Panc1 (cell line): ENCODE results near the gene CORO1C. TPM values are rescaled to one million over a fixed set of nuclear protein-coding genes. Genes with fewer than 3 reads are reported as not detected.
A peak's percentile ranks its signal among the peaks of the same experiment; 100 is the strongest.

Experiments used
- ATAC-seq: fragments of 200-7000 bp; cut with Tn5 transposase; 2 replicates; pipeline ENCODE4 v1.9.1; 2020; ENCODE audit warnings: mild to moderate bottlenecking, moderate library complexity
- BruUV-seq: library from RNA; stranded (reverse); fragments of 400-500 nt; replicated peaks from 2 replicates; lab custom pipeline; 2021; lab: Mats Ljungman, UMichigan
- CTCF ChIA-PET: fragments of 300-600 bp; sonication (Branson Sonifier 250); formaldehyde crosslinking; loops from one replicate; lab custom pipeline; 2022; ENCODE audit warnings: antibody characterized with exemption; lab: Charles Lee
- POLR2A ChIA-PET: fragments of 300-600 bp; sonication (Branson Sonifier 250); formaldehyde crosslinking; loops from one replicate; lab custom pipeline; 2022; ENCODE audit warnings: antibody characterized with exemption; lab: Charles Lee
- DNase-seq: peaks from one replicate; pipeline ENCODE4 v3.0.0-alpha.2; 2010; ENCODE audit warnings: low read depth, low spot score
- H3K27ac ChIP-seq: 2 replicates; pipeline ENCODE4 v1.5.1; 2011; ENCODE audit warnings: mild to moderate bottlenecking, low read length, inconsistent platforms
- H3K27me3 ChIP-seq: fragments of 200-500 bp; sonication (Bioruptor generic); 2 replicates; pipeline ENCODE4 v1.6.0; 2014; ENCODE audit warnings: low read length, inconsistent platforms; ENCODE audit not compliant: control insufficient read depth, insufficient read depth
- H3K36me3 ChIP-seq: fragments of 200-500 bp; sonication (Bioruptor generic); 2 replicates; pipeline ENCODE4 v1.5.1; 2014; ENCODE audit warnings: inconsistent platforms, mild to moderate bottlenecking, low read length, moderate library complexity; ENCODE audit not compliant: control insufficient read depth, insufficient read depth
- H3K4me1 ChIP-seq: 2 replicates; pipeline ENCODE4 v1.5.1; 2011; ENCODE audit warnings: inconsistent platforms, mild to moderate bottlenecking, low read length, moderate library complexity; ENCODE audit not compliant: control insufficient read depth, insufficient read depth
- H3K4me3 ChIP-seq, 2 experiments: 2 replicates each; pipeline ENCODE4 v1.5.1; 2011 to 2012; ENCODE audit warnings: low read depth in 2 of 2, low read length in 2 of 2, mild to moderate bottlenecking in 2 of 2, inconsistent platforms in 1 of 2, moderate library complexity in 1 of 2
- H3K9me3 ChIP-seq: fragments of 200-500 bp; sonication (Bioruptor generic); 2 replicates; pipeline ENCODE4 v1.5.1; 2014; ENCODE audit warnings: low read depth, mild to moderate bottlenecking, inconsistent platforms, low read length, moderate library complexity; ENCODE audit not compliant: control insufficient read depth, insufficient read depth
- POLR2AphosphoS5 ChIP-seq: IDR thresholded peaks from 2 replicates; pipeline ENCODE4 v1.6.1; 2012; ENCODE audit warnings: mild to moderate bottlenecking, low read depth, low read length, moderate library complexity
- SIN3A ChIP-seq: IDR thresholded peaks from 2 replicates; pipeline ENCODE4 v1.6.1; 2012; ENCODE audit warnings: low read depth, mild to moderate bottlenecking, low read length, moderate library complexity, borderline replicate concordance; ENCODE audit not compliant: insufficient read depth
- TCF7L2 ChIP-seq: IDR thresholded peaks from 2 replicates; pipeline ENCODE4 v1.6.1; 2011; ENCODE audit warnings: mild to moderate bottlenecking, low read depth, low read length, inconsistent platforms
- in situ Hi-C: cut with HindIII; loops from 2 replicates; pipeline ENCODE4 v1.10.0; 2016; ENCODE audit warnings: low sequenced_read_pairs, low pct_unique_long_range_greater_than_20kb
- intact Hi-C: fragments of 100-400 bp; cut with micrococcal nuclease; formaldehyde crosslinking; loops from one replicate; pipeline ENCODE4 v1.10.0; 2022; ENCODE audit not compliant: unreplicated experiment
- total RNA-seq: library from RNA; stranded (reverse); gene quantifications from one replicate; pipeline ENCODE4 v1.2.1, GENCODE V29; 2021; ENCODE audit not compliant: unreplicated experiment
- TF ChIP-seq, protein P1 (sequence below), 2 experiments: IDR thresholded peaks; 2 replicates each; pipeline ENCODE4 v1.6.1; 2011 to 2012; ENCODE audit warnings: low read depth in 2 of 2, control low read depth in 1 of 2, low read length in 1 of 2, mild to moderate bottlenecking in 1 of 2, moderate library complexity in 1 of 2; ENCODE audit not compliant: insufficient read depth in 1 of 2
- TF ChIP-seq, protein P2 (sequence below): fragments of 450-650 bp; IDR thresholded peaks from 2 replicates; pipeline ENCODE4 v1.5.1; 2017; ENCODE audit warnings: mild to moderate bottlenecking

Gene CORO1C
- total RNA-seq, 1 experiment from 2014 or later: 165 TPM

DNA sequence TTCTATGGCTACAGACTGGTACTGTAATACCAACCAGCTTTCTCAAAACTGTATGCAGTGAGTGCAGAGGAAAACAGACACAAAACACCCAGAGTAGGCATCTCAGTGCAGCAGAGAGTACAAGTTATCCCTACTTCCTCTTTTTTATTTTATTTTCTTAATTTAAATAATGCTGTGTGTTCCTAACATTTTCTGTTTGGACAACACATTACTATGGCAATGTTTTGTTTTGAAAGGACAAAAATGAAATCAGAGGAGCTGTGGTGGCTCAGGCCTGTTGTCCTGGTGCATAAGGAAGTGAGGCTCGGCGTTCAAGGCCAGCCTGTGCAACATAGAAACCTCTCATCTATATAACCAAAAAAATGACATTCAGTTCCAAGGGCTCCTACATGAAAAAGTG is 64.0 kb downstream of the CORO1C start:
- intact Hi-C loops: loop anchor here (10.0 kb wide), 2 partner anchors 57 to 287 kb away; no protein-coding TSS in a partner anchor
- no peak for ATAC-seq
- ChIA-PET POLR2A (no interaction called here), CTCF (interaction anchor here (0.7 kb wide), 1 partner anchor 136 kb away, joined by 5 read pairs; no protein-coding TSS in a partner anchor)
- DNase-seq: no peak
- H3K4me3 ChIP-seq: no peak overlapping the region
- no peak for TF ChIP-seq SIN3A
- TF ChIP-seq, protein P1, sequence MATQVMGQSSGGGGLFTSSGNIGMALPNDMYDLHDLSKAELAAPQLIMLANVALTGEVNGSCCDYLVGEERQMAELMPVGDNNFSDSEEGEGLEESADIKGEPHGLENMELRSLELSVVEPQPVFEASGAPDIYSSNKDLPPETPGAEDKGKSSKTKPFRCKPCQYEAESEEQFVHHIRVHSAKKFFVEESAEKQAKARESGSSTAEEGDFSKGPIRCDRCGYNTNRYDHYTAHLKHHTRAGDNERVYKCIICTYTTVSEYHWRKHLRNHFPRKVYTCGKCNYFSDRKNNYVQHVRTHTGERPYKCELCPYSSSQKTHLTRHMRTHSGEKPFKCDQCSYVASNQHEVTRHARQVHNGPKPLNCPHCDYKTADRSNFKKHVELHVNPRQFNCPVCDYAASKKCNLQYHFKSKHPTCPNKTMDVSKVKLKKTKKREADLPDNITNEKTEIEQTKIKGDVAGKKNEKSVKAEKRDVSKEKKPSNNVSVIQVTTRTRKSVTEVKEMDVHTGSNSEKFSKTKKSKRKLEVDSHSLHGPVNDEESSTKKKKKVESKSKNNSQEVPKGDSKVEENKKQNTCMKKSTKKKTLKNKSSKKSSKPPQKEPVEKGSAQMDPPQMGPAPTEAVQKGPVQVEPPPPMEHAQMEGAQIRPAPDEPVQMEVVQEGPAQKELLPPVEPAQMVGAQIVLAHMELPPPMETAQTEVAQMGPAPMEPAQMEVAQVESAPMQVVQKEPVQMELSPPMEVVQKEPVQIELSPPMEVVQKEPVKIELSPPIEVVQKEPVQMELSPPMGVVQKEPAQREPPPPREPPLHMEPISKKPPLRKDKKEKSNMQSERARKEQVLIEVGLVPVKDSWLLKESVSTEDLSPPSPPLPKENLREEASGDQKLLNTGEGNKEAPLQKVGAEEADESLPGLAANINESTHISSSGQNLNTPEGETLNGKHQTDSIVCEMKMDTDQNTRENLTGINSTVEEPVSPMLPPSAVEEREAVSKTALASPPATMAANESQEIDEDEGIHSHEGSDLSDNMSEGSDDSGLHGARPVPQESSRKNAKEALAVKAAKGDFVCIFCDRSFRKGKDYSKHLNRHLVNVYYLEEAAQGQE (IDR thresholded peaks at IDR 0.05; ENCODE audit: insufficient read depth in 1 of 2, low read depth in 2 of 2, low read length in 1 of 2): no peak
- TF ChIP-seq, protein P2, sequence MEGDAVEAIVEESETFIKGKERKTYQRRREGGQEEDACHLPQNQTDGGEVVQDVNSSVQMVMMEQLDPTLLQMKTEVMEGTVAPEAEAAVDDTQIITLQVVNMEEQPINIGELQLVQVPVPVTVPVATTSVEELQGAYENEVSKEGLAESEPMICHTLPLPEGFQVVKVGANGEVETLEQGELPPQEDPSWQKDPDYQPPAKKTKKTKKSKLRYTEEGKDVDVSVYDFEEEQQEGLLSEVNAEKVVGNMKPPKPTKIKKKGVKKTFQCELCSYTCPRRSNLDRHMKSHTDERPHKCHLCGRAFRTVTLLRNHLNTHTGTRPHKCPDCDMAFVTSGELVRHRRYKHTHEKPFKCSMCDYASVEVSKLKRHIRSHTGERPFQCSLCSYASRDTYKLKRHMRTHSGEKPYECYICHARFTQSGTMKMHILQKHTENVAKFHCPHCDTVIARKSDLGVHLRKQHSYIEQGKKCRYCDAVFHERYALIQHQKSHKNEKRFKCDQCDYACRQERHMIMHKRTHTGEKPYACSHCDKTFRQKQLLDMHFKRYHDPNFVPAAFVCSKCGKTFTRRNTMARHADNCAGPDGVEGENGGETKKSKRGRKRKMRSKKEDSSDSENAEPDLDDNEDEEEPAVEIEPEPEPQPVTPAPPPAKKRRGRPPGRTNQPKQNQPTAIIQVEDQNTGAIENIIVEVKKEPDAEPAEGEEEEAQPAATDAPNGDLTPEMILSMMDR: no peak
- no peaks in the 10 kb centered on the region for H3K36me3 ChIP-seq
- in situ Hi-C loops: no loop called here
- H3K4me1 ChIP-seq: peaks cover 17% of the 10 kb centered on the region
- H3K9me3 ChIP-seq: no peaks in the 10 kb centered on the region
- no TSS peak for BruUV-seq
- H3K27ac ChIP-seq: no peak overlapping the region
- H3K27me3 ChIP-seq: no peaks in the 10 kb centered on the region

DNA sequence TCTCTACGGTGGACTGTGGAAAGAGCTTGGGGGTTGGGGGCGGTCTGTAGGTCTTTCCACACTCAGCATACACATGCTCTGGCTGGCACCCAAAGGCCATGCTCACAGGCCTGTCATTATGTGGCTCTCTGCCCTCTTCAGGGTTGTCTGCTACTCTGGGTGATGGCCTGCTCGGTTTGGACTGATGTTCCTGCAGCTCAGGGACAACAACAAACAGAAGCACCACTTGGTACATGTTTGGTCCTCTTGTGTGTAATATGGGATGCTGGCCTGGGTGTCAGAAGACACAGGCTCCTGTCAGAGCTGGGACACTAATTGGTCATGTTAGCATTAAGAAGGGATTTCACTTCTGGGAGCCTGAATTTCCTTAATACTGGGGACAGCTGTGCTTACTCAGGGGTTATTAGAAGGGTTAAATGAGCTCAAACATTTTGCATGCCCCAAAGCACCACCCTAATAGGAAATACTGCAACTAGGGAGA is 64.9 kb downstream of the CORO1C start:
- Histone ChIP-seq H3K36me3 (no peaks in the 10 kb centered on the region), H3K4me1 (peaks cover 17% of the 10 kb centered on the region), H3K9me3 (no peaks in the 10 kb centered on the region), H3K4me3 (no peak overlapping the region), H3K27ac (no peak overlapping the region), H3K27me3 (no peaks in the 10 kb centered on the region)
- ChIA-PET CTCF (interaction anchor here (0.5 kb wide), 1 partner anchor 103 kb away, joined by 3 read pairs; no protein-coding TSS in a partner anchor), POLR2A (no interaction called here)
- DNase-seq: no peak
- TF ChIP-seq TCF7L2: no peak
- TF ChIP-seq SIN3A: no peak
- TF ChIP-seq POLR2AphosphoS5: no peak
- TF ChIP-seq, protein P2: no peak
- TF ChIP-seq, protein P1 (IDR thresholded peaks at IDR 0.05; ENCODE audit: insufficient read depth in 1 of 2, low read depth in 2 of 2, low read length in 1 of 2): no peak
- BruUV-seq: no TSS peak
- in situ Hi-C loops (no loop called here), intact Hi-C loops (loop anchor here (10.0 kb wide), 2 partner anchors 58 to 288 kb away; no protein-coding TSS in a partner anchor)
- peak; percentile 43; the same call in 1 of the 2 replicates for ATAC-seq
